GM18511 (cell line): ENCODE results near the gene COL23A1.

ENCODE experiments used
- ATAC-seq: cut with Tn5 transposase; IDR thresholded peaks from one replicate; pipeline ENCODE4 v1.9.1; 2021; ENCODE audit warnings: mild to moderate bottlenecking, moderate library complexity; ENCODE audit not compliant: unreplicated experiment

The COL23A1 gene

GRCh38 chr5:178333821-178334481 is 256.2 kb downstream of the COL23A1 start:
- no peak for ATAC-seq

GRCh38 chr5:178332210-178332641 is 258.0 kb downstream of the COL23A1 start:
- no peak for ATAC-seq

GRCh38 chr5:178331491-178331996 is 258.6 kb downstream of the COL23A1 start:
- no peak for ATAC-seq

- no peak for ATAC-seq
Observed at GRCh38 chr5:178330791-178331404, 259.3 kb downstream of the COL23A1 start.

- no peak for ATAC-seq
Observed at GRCh38 chr5:178328826-178329730, 261.1 kb downstream of the COL23A1 start.

GRCh38 chr5:178327931-178328711 is 262.1 kb downstream of the COL23A1 start:
- no peak for ATAC-seq

GRCh38 chr5:178327446-178327845 is 262.7 kb downstream of the COL23A1 start:
- no peak for ATAC-seq

GRCh38 chr5:178326374-178326715 is 263.8 kb downstream of the COL23A1 start:
- ATAC-seq, result no peak

- ATAC-seq, result no peak
Observed at GRCh38 chr5:178325679-178326373, 264.4 kb downstream of the COL23A1 start.

GRCh38 chr5:178325311-178325678 is 264.9 kb downstream of the COL23A1 start:
- ATAC-seq, result no peak

- ATAC-seq, result no peak
Observed at GRCh38 chr5:178324481-178325310, 265.5 kb downstream of the COL23A1 start.

GRCh38 chr5:178323961-178324360 is 266.2 kb downstream of the COL23A1 start:
- ATAC-seq, result no peak

GRCh38 chr5:178323541-178323865 is 266.7 kb downstream of the COL23A1 start:
- no peak for ATAC-seq

GRCh38 chr5:178322736-178323540 is 267.3 kb downstream of the COL23A1 start:
- ATAC-seq, result no peak

- no peak for ATAC-seq
Observed at GRCh38 chr5:178320281-178320855, 269.8 kb downstream of the COL23A1 start.

GRCh38 chr5:178319541-178320041 is 270.6 kb downstream of the COL23A1 start:
- no peak for ATAC-seq

GRCh38 chr5:178318893-178319292 is 271.3 kb downstream of the COL23A1 start:
- no peak for ATAC-seq

- no peak for ATAC-seq
Observed at GRCh38 chr5:178318382-178318781, 271.8 kb downstream of the COL23A1 start.
